Esophagus squamous epithelium (tissue), 4 donors: ENCODE data around the gene ZNF670.

Experiments used
- POLR2A ChIP-seq, 4 donors: fragments of 450-650 bp; IDR thresholded peaks; one replicate each; pipeline ENCODE4 v1.6.1; 2017; ENCODE audit warnings: antibody characterized with exemption in 4 of 4, mild to moderate bottlenecking in 4 of 4, moderate library complexity in 3 of 4
- TF ChIP-seq, protein P1 (sequence below), 6 experiments: fragments of 450-650 bp in 4 of 6; fragments of 200-600 bp in 2 of 6; sonication (generic) in 2 of 6; IDR thresholded peaks; one replicate each; pipeline ENCODE4 v1.5.1; 2016 to 2019; ENCODE audit warnings: antibody characterized with exemption in 6 of 6, mild to moderate bottlenecking in 4 of 6, moderate library complexity in 4 of 6

DNA sequence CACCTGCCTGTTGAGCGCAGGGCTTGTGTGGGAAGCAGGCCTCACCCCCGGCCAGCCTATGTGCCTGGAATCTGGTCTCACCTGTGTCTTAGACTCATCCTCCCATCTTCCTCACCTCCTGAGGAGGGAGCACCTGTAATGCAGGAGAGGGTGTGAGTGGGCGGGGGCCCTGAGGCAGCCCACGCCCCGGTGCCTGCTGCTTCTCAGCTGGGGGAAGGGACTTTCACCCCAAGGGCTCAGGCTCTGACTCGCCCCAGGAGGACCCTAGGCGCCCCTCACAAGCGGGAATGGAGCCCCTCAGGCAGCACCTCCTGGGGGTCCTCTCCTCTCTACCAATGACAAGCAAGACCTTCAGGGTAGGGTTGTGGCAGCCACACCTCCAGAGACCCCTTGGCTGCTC lies 6.7 kb upstream of the ZNF670 start:
- TF ChIP-seq, protein P1, sequence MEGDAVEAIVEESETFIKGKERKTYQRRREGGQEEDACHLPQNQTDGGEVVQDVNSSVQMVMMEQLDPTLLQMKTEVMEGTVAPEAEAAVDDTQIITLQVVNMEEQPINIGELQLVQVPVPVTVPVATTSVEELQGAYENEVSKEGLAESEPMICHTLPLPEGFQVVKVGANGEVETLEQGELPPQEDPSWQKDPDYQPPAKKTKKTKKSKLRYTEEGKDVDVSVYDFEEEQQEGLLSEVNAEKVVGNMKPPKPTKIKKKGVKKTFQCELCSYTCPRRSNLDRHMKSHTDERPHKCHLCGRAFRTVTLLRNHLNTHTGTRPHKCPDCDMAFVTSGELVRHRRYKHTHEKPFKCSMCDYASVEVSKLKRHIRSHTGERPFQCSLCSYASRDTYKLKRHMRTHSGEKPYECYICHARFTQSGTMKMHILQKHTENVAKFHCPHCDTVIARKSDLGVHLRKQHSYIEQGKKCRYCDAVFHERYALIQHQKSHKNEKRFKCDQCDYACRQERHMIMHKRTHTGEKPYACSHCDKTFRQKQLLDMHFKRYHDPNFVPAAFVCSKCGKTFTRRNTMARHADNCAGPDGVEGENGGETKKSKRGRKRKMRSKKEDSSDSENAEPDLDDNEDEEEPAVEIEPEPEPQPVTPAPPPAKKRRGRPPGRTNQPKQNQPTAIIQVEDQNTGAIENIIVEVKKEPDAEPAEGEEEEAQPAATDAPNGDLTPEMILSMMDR (IDR thresholded peaks at IDR 0.05) = no peak
- TF ChIP-seq POLR2A (IDR thresholded peaks at IDR 0.05) = no peak
